Endothelial cell of umbilical vein (primary cell): Measurements from ENCODE around the gene SELE.

Source experiments
- CTCF ChIP-seq, 2 donors: IDR thresholded peaks; 1 replicate in 1 of 2; 2 replicates in 1 of 2; pipeline ENCODE4 v1.5.1; 2011; ENCODE audit warnings: low read length in 2 of 2, mild to moderate bottlenecking in 2 of 2, moderate library complexity in 2 of 2, control low read depth in 1 of 2, inconsistent platforms in 1 of 2, low read depth in 1 of 2; ENCODE audit not compliant: insufficient read depth in 1 of 2; ENCODE audit errors: extremely low read depth in 1 of 2
- EZH2 ChIP-seq: IDR thresholded peaks from 2 replicates; pipeline ENCODE4 v1.6.1; 2012; ENCODE audit warnings: borderline replicate concordance, low read depth, mild to moderate bottlenecking, moderate library complexity, low read length, inconsistent platforms; ENCODE audit not compliant: severe bottlenecking
- FOS ChIP-seq: IDR thresholded peaks from 2 replicates; pipeline ENCODE4 v1.6.1; 2011; ENCODE audit warnings: mild to moderate bottlenecking, low read length, moderate library complexity, borderline replicate concordance; ENCODE audit not compliant: insufficient read depth
- JUN ChIP-seq: IDR thresholded peaks from 2 replicates; pipeline ENCODE4 v1.6.1; 2011; ENCODE audit warnings: borderline replicate concordance, low read depth; ENCODE audit not compliant: insufficient read length, insufficient read depth
- MAX ChIP-seq: IDR thresholded peaks from 2 replicates; pipeline ENCODE4 v1.6.1; 2011; ENCODE audit not compliant: insufficient read depth, insufficient read length
- POLR2A ChIP-seq: IDR thresholded peaks from 2 replicates; pipeline ENCODE4 v1.6.1; 2012; ENCODE audit warnings: low read depth, mild to moderate bottlenecking, control low read depth, low read length
- POLR2AphosphoS5 ChIP-seq: IDR thresholded peaks from 2 replicates; pipeline ENCODE4 v1.6.1; 2012; ENCODE audit warnings: low read depth, mild to moderate bottlenecking, control low read depth, low read length, moderate library complexity; ENCODE audit not compliant: insufficient read depth

GRCh38 chr1:169726851-169727250 lies 7.0 kb downstream of the SELE start:
- TF ChIP-seq POLR2A: no peak
- TF ChIP-seq CTCF (IDR thresholded peaks at IDR 0.05; ENCODE audit: extremely low read depth in 1 of 2, insufficient read depth in 1 of 2, low read depth in 1 of 2, low read length in 2 of 2): no peak
- TF ChIP-seq MAX: no peak
- no peak for TF ChIP-seq JUN
- no peak for TF ChIP-seq FOS
- TF ChIP-seq POLR2AphosphoS5: no peak
- no peak for TF ChIP-seq EZH2
